ENCODE data around the gene SERINC2. TPM values are rescaled to one million over a fixed set of nuclear protein-coding genes. Genes with fewer than 3 reads are reported as not detected.
A peak's percentile ranks its signal among the peaks of the same experiment; 100 is the strongest.

Gene SERINC2
- polyA plus RNA-seq (2013, experiment 1 of 2; ENCODE audit: insufficient read length) = 5.7 TPM
- 3.5 TPM for polyA plus RNA-seq (2013, experiment 2 of 2; ENCODE audit: insufficient read length)

- DNase-seq = no peak
Observed at GRCh38 chr1:31412732-31413404, at the start of gene SERINC2. Gene SERINC2 (plus strand): TSS chr1:31413213. CDS start chr1:31413266, 53 bp downstream.

- no peak for DNase-seq
Observed at GRCh38 chr1:31364561-31365250, 48.3 kb upstream of the SERINC2 start.

GRCh38 chr1:31366796-31367195 is 46.2 kb upstream of the SERINC2 start:
- DNase-seq = no peak

- no peak for DNase-seq
Observed at GRCh38 chr1:31368611-31369107, 44.4 kb upstream of the SERINC2 start.

GRCh38 chr1:31370021-31370420 is 43.0 kb upstream of the SERINC2 start:
- DNase-seq = no peak

GRCh38 chr1:31370565-31370964 is 42.4 kb upstream of the SERINC2 start:
- DNase-seq = no peak

- no peak for DNase-seq
Observed at GRCh38 chr1:31371121-31371959, 41.7 kb upstream of the SERINC2 start.

- DNase-seq = no peak
Observed at GRCh38 chr1:31372051-31372450, 41.0 kb upstream of the SERINC2 start.

- DNase-seq = no peak
Observed at GRCh38 chr1:31372751-31373055, 40.3 kb upstream of the SERINC2 start.

- peak; percentile 68 for DNase-seq
Observed at GRCh38 chr1:31373056-31373896, 39.7 kb upstream of the SERINC2 start, which contains the start of gene FABP3. Gene FABP3 (minus strand): TSS chr1:31373076. CDS start chr1:31373014, 62 bp downstream.

GRCh38 chr1:31373897-31374486 is 39.0 kb upstream of the SERINC2 start:
- no peak for DNase-seq

GRCh38 chr1:31374511-31375196 is 38.4 kb upstream of the SERINC2 start:
- DNase-seq = no peak

- DNase-seq = peak; percentile 97
Observed at GRCh38 chr1:31376375-31377134, 36.5 kb upstream of the SERINC2 start.

- DNase-seq = no peak
Observed at GRCh38 chr1:31377364-31377863, 35.6 kb upstream of the SERINC2 start.

GRCh38 chr1:31378001-31378400 is 35.0 kb upstream of the SERINC2 start:
- DNase-seq = no peak

- no peak for DNase-seq
Observed at GRCh38 chr1:31380181-31380580, 32.8 kb upstream of the SERINC2 start.

GRCh38 chr1:31381394-31382294 is 31.4 kb upstream of the SERINC2 start:
- no peak for DNase-seq

GRCh38 chr1:31382379-31382989 is 30.5 kb upstream of the SERINC2 start:
- DNase-seq = no peak

Measured in fibroblast of skin of back (primary cell).